Measurements from ENCODE around the gene IKZF2.

DNA sequence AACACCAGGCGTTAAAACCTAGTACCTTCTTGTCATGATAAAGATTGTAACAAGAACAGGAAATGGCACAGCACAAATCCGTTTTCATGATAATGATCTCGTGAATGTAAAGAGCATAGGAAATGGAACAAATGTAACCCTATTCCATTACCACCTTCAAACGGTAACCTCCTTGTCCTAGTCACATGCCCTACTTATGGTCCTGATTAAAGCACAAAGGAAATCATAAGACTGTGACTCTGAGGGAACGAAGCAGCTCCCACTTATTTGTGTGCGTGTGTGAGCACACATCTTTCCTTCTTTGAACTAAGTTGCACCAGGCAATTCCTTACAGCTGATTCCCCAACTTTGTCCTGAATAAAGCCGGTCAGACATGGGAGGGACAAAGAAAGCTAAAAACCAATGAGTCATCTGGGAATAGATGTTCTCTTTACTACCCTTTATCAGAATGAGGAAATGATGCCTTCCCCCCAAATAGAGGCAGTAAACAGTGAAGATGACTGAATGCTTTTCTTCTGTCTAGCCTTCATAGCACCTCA is 192.6 kb downstream of the IKZF2 start:
- TF ChIP-seq SP1 (IDR thresholded peaks at IDR 0.05) (no peak), REST (IDR thresholded peaks at IDR 0.05) (no peak)
- TF ChIP-seq, protein P1, sequence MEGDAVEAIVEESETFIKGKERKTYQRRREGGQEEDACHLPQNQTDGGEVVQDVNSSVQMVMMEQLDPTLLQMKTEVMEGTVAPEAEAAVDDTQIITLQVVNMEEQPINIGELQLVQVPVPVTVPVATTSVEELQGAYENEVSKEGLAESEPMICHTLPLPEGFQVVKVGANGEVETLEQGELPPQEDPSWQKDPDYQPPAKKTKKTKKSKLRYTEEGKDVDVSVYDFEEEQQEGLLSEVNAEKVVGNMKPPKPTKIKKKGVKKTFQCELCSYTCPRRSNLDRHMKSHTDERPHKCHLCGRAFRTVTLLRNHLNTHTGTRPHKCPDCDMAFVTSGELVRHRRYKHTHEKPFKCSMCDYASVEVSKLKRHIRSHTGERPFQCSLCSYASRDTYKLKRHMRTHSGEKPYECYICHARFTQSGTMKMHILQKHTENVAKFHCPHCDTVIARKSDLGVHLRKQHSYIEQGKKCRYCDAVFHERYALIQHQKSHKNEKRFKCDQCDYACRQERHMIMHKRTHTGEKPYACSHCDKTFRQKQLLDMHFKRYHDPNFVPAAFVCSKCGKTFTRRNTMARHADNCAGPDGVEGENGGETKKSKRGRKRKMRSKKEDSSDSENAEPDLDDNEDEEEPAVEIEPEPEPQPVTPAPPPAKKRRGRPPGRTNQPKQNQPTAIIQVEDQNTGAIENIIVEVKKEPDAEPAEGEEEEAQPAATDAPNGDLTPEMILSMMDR (IDR thresholded peaks at IDR 0.05; ENCODE audit: low read depth, low read length, missing input control), result no peak
